PC-3 (cell line): ENCODE data around the gene PEX13. TPM values are rescaled to one million over a fixed set of nuclear protein-coding genes. Genes with fewer than 3 reads are reported as not detected.

Experiments
- ATAC-seq: fragments of 200-7000 bp; cut with Tn5 transposase; 2 replicates; pipeline ENCODE4 v1.9.1; 2020; ENCODE audit warnings: mild to moderate bottlenecking, moderate library complexity
- BruUV-seq: library from RNA; stranded (reverse); fragments of 400-500 nt; replicated peaks from 2 replicates; lab custom pipeline; 2021; lab: Mats Ljungman, UMichigan
- CTCF ChIA-PET: fragments of 300-600 bp; sonication (Branson Sonifier 250); formaldehyde crosslinking; loops from one replicate; lab custom pipeline; 2022; ENCODE audit warnings: antibody characterized with exemption; lab: Charles Lee
- POLR2A ChIA-PET: fragments of 300-600 bp; sonication (Branson Sonifier 250); formaldehyde crosslinking; loops from one replicate; lab custom pipeline; 2022; ENCODE audit warnings: antibody characterized with exemption; ENCODE audit not compliant: unreplicated experiment; lab: Charles Lee
- DNase-seq: peaks from one replicate; pipeline ENCODE4 v3.0.0-alpha.2; 2015
- H2AFZ ChIP-seq: fragments of 300-600 bp; sonication (generic); 2 replicates; pipeline ENCODE4 v1.6.0; 2016; ENCODE audit warnings: antibody characterized with exemption, low read length
- H3F3A ChIP-seq: fragments of 300-600 bp; sonication (generic); one replicate; pipeline ENCODE4 v1.6.0; 2017; ENCODE audit warnings: antibody characterized with exemption, low read length, control low read depth, mild to moderate bottlenecking; ENCODE audit not compliant: unreplicated experiment
- H3K27ac ChIP-seq: fragments of 300-600 bp; sonication (generic); 2 replicates; pipeline ENCODE4 v1.5.1; 2016; ENCODE audit warnings: mild to moderate bottlenecking, low read length
- H3K27me3 ChIP-seq: fragments of 300-600 bp; sonication (generic); 2 replicates; pipeline ENCODE4 v1.6.1; 2016; ENCODE audit warnings: low read length, mixed read lengths
- H3K36me3 ChIP-seq: fragments of 300-600 bp; sonication (generic); 2 replicates; pipeline ENCODE4 v1.6.1; 2016; ENCODE audit warnings: low read depth, mixed run types, low read length, mixed read lengths
- H3K4me1 ChIP-seq: fragments of 300-600 bp; sonication (generic); 2 replicates; pipeline ENCODE4 v1.5.1; 2016; ENCODE audit warnings: low read length; ENCODE audit not compliant: insufficient read depth
- H3K4me2 ChIP-seq: fragments of 300-600 bp; sonication (generic); 2 replicates; pipeline ENCODE4 v1.6.0; 2016; ENCODE audit warnings: low read length
- H3K4me3 ChIP-seq: fragments of 300-600 bp; sonication (generic); 2 replicates; pipeline ENCODE4 v1.5.1; 2016; ENCODE audit warnings: mild to moderate bottlenecking, low read length, mixed read lengths
- H3K79me2 ChIP-seq: fragments of 300-600 bp; sonication (generic); 2 replicates; pipeline ENCODE4 v1.6.1; 2017; ENCODE audit warnings: low read length, mixed read lengths
- H3K9ac ChIP-seq: fragments of 300-600 bp; sonication (generic); 2 replicates; pipeline ENCODE4 v1.6.0; 2016; ENCODE audit warnings: mild to moderate bottlenecking, low read length
- H3K9me2 ChIP-seq: fragments of 300-600 bp; sonication (generic); replicated peaks from 2 replicates; pipeline ENCODE4 v1.6.1; 2016; ENCODE audit warnings: mixed run types, low read length, mixed read lengths
- H3K9me3 ChIP-seq: fragments of 300-600 bp; sonication (generic); 2 replicates; pipeline ENCODE4 v1.6.1; 2016; ENCODE audit warnings: low read length, mixed read lengths
- H4K20me1 ChIP-seq: fragments of 300-600 bp; sonication (generic); 2 replicates; pipeline ENCODE4 v1.6.1; 2016; ENCODE audit warnings: low read length, mixed read lengths
- CTCF ChIP-seq: fragments of 300-600 bp; sonication (generic); conservative IDR thresholded peaks from 2 replicates; pipeline ENCODE4 v1.5.1; 2017; ENCODE audit warnings: antibody characterized with exemption, low read depth, mild to moderate bottlenecking, low read length
- EZH2 ChIP-seq: fragments of 300-600 bp; sonication (generic); IDR thresholded peaks from one replicate; pipeline ENCODE4 v1.6.1; 2017; ENCODE audit warnings: antibody characterized with exemption, mild to moderate bottlenecking, low read length; ENCODE audit not compliant: unreplicated experiment
- EZH2phosphoT487 ChIP-seq: fragments of 300-600 bp; sonication (generic); IDR thresholded peaks from 2 replicates; pipeline ENCODE4 v1.6.1; 2018; ENCODE audit warnings: mild to moderate bottlenecking, antibody characterized with exemption, low read length, borderline replicate concordance
- intact Hi-C: fragments of 100-400 bp; cut with micrococcal nuclease; formaldehyde crosslinking; loops from 2 replicates; pipeline ENCODE4 v1.9.0; 2023
- total RNA-seq: library from RNA; depleted of rRNA; stranded (reverse); fragments of >200 nt; gene quantifications from 2 replicates; pipeline ENCODE4 v1.2.3, GENCODE V29; 2014

PEX13 gene
- total RNA-seq, 1 experiment from 2014 or later = 37.7 TPM

GRCh38 chr2:61065714-61066709 is 48.5 kb downstream of the PEX13 start, which contains the start of gene SANBR:
Gene SANBR (plus strand): TSS chr2:61065871. CDS start chr2:61070351, 4,480 bp downstream.
- H2AFZ ChIP-seq = peak within 1 kb of the TSS; percentile 98
- ATAC-seq (peak; percentile 96), DNase-seq (peak; percentile 94)
- H3K4me3 ChIP-seq = peak within 1 kb of the TSS; percentile 93
- no peaks in the 10 kb centered on the region for H4K20me1 ChIP-seq
- H3K9me2 ChIP-seq = no peaks in the 10 kb centered on the region
- peak within 1 kb of the TSS; percentile 76 for H3K9ac ChIP-seq
- H3K27me3 ChIP-seq = no peaks in the 10 kb centered on the region
- BruUV-seq = no TSS peak
- TF ChIP-seq EZH2 (no peak), EZH2phosphoT487 (no peak), CTCF (no peak)
- H3K4me1 ChIP-seq = peaks cover 6% of the 10 kb centered on the region; the same call in 1 of the 2 replicates
- no peaks in the 10 kb centered on the region for H3K9me3 ChIP-seq
- ChIA-PET POLR2A (interaction anchor here (0.6 kb wide), 1 partner anchor 469 kb away, joined by 4 read pairs; no protein-coding TSS in a partner anchor), CTCF (no interaction called here)
- H3K79me2 ChIP-seq = peaks cover 8% of the 10 kb centered on the region; the same call in 1 of the 2 replicates
- peak within 1 kb of the TSS; percentile 89 for H3K4me2 ChIP-seq
- H3K27ac ChIP-seq = no peak within 1 kb of the TSS
- intact Hi-C loops = loop anchor here (1.0 kb wide), 1 partner anchor 49 kb away; the partner anchor contains the start of gene PEX13
- H3F3A ChIP-seq = no peaks in the 10 kb centered on the region
- no peaks in the 10 kb centered on the region for H3K36me3 ChIP-seq

- no peak for DNase-seq
- no peaks in the 10 kb centered on the region for H4K20me1 ChIP-seq
- H3F3A ChIP-seq = no peaks in the 10 kb centered on the region
- no TSS peak for BruUV-seq
- no peak overlapping the region for H3K4me2 ChIP-seq
- H3K4me1 ChIP-seq = no peaks in the 10 kb centered on the region
- no peak overlapping the region for H3K4me3 ChIP-seq
- ChIA-PET POLR2A (no interaction called here), CTCF (no interaction called here)
- H3K79me2 ChIP-seq = no peaks in the 10 kb centered on the region
- no peaks in the 10 kb centered on the region for H3K9me3 ChIP-seq
- no peaks in the 10 kb centered on the region for H3K9me2 ChIP-seq
- intact Hi-C loops = no loop called here
- H2AFZ ChIP-seq = no peak overlapping the region
- TF ChIP-seq EZH2 (no peak), CTCF (no peak), EZH2phosphoT487 (no peak)
- no peak for ATAC-seq
- peaks cover 5% of the 10 kb centered on the region; the same call in 1 of the 2 replicates for H3K36me3 ChIP-seq
- no peak overlapping the region for H3K9ac ChIP-seq
- no peak overlapping the region for H3K27ac ChIP-seq
- no peaks in the 10 kb centered on the region for H3K27me3 ChIP-seq
Observed at GRCh38 chr2:61074100-61074499, 56.6 kb downstream of the PEX13 start.

GRCh38 chr2:61085883-61086282 is 68.4 kb downstream of the PEX13 start:
- H4K20me1 ChIP-seq = no peaks in the 10 kb centered on the region
- BruUV-seq = no TSS peak

More at GRCh38 chr2:61085883-61086282, 68.4 kb downstream of the PEX13 start:
- no peaks in the 10 kb centered on the region for H3F3A ChIP-seq
- H3K79me2 ChIP-seq = no peaks in the 10 kb centered on the region
- H3K4me2 ChIP-seq = no peak overlapping the region
- no peaks in the 10 kb centered on the region for H3K27me3 ChIP-seq
- ChIA-PET CTCF (no interaction called here), POLR2A (no interaction called here)
- TF ChIP-seq EZH2 (no peak), EZH2phosphoT487 (no peak)
- no peak overlapping the region for H3K9ac ChIP-seq
- H3K27ac ChIP-seq = no peak overlapping the region
- DNase-seq = no peak
- ATAC-seq = no peak
- H3K9me2 ChIP-seq = no peaks in the 10 kb centered on the region
- H2AFZ ChIP-seq = no peak overlapping the region
- intact Hi-C loops = no loop called here
- no peaks in the 10 kb centered on the region for H3K4me1 ChIP-seq
- no peaks in the 10 kb centered on the region for H3K9me3 ChIP-seq
- H3K4me3 ChIP-seq = no peak overlapping the region
- peaks cover 12% of the 10 kb centered on the region for H3K36me3 ChIP-seq
